ENCODE measurements around the gene DRC3.
A peak's percentile ranks its signal among the peaks of the same experiment; 100 is the strongest.

Gene DRC3

GRCh38 chr17:18025945-18026776 is 53.5 kb downstream of the DRC3 start:
- no peak for DNase-seq

GRCh38 chr17:18027280-18027679 is 54.6 kb downstream of the DRC3 start:
- no peak for DNase-seq

GRCh38 chr17:18028114-18028951 is 55.7 kb downstream of the DRC3 start:
- DNase-seq, result no peak

GRCh38 chr17:18028952-18029540 is 56.4 kb downstream of the DRC3 start:
- no peak for DNase-seq

GRCh38 chr17:18031955-18032354 is 59.3 kb downstream of the DRC3 start:
- no peak for DNase-seq

- peak; percentile 31 for DNase-seq
Observed at GRCh38 chr17:18033442-18034099, 60.9 kb downstream of the DRC3 start.

GRCh38 chr17:18035704-18036103 is 63.0 kb downstream of the DRC3 start:
- no peak for DNase-seq

GRCh38 chr17:18037486-18037885 is 64.8 kb downstream of the DRC3 start:
- DNase-seq, result no peak

- peak; percentile 15 for DNase-seq
Observed at GRCh38 chr17:18038149-18038850, 65.6 kb downstream of the DRC3 start.

GRCh38 chr17:18038861-18039534 is 66.3 kb downstream of the DRC3 start, which contains the start of the genes ATPAF2 and GID4:
TSS of gene ATPAF2 (minus strand) at chr17:18039168. CDS start at chr17:18039013, 155 bp downstream.
TSS of gene GID4 (plus strand) at chr17:18039408. CDS start at chr17:18039465, 57 bp downstream.
- DNase-seq, result peak; percentile 99

- DNase-seq, result peak; percentile 60
Observed at GRCh38 chr17:18039535-18040260, 67.0 kb downstream of the DRC3 start.

GRCh38 chr17:18040261-18040858 is 67.7 kb downstream of the DRC3 start:
- DNase-seq, result no peak

- no peak for DNase-seq
Observed at GRCh38 chr17:18041776-18042175, 69.1 kb downstream of the DRC3 start.

- no peak for DNase-seq
Observed at GRCh38 chr17:18042983-18043382, 70.3 kb downstream of the DRC3 start.

- DNase-seq, result no peak
Observed at GRCh38 chr17:18043491-18043890, 70.8 kb downstream of the DRC3 start.

GRCh38 chr17:18044609-18045008 is 71.9 kb downstream of the DRC3 start:
- DNase-seq, result no peak

GRCh38 chr17:18045691-18046350 is 73.2 kb downstream of the DRC3 start:
- no peak for DNase-seq

GRCh38 chr17:18055597-18055996 is 82.9 kb downstream of the DRC3 start:
- no peak for DNase-seq

- DNase-seq, result no peak
Observed at GRCh38 chr17:18056214-18056613, 83.6 kb downstream of the DRC3 start.

- no peak for DNase-seq
Observed at GRCh38 chr17:18059283-18059682, 86.6 kb downstream of the DRC3 start.
